ENCODE results near the gene RTP5.

RTP5 gene

GRCh38 chr2:241868661-241869081, 858 bp upstream of the RTP5 start:
- H3K27ac ChIP-seq (ENCODE audit: low read depth, low read length): no peak overlapping the region

DNA sequence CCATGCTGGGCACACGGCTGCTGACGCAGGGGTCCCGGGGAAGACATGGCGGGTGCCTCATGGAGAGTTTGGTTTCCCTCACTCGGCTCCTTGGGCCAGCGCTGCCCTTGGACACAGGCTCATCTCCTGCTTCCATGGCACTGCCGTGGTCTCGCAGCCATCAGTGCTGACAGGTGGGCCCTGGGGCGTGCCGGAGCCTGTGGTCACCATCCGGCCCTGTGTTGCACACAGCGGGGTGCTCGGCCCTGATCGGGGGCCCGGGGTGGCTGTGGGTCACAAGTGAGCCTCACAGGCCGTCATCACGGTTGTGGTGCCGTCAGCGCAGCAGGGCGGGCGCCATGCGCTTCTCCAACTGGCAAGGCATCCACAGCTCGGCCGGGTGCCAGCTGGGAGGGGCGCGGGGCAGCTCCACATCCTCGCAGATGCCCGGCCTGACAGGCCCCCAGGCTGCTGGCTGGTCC, 582 bp downstream of the RTP5 start:
- H3K9me2 ChIP-seq (replicated peaks; ENCODE audit: insufficient read depth, low read length): no peaks in the 10 kb centered on the region
- H3K9me3 ChIP-seq (ENCODE audit: insufficient read depth, low read length): peaks cover 2% of the 10 kb centered on the region; the same call in 1 of the 2 replicates
- no peak overlapping the region for H3K4me3 ChIP-seq (ENCODE audit: insufficient read depth, low read length, poor library complexity, severe bottlenecking)
- peaks cover 7% of the 10 kb centered on the region; the same call in 1 of the 2 replicates for H3F3A ChIP-seq (ENCODE audit: insufficient read depth)
- no peak overlapping the region for H3K9ac ChIP-seq (ENCODE audit: low read length)
- H3K4me2 ChIP-seq (ENCODE audit: low read depth, low read length, poor library complexity, severe bottlenecking): no peak overlapping the region
- H3K27ac ChIP-seq (ENCODE audit: low read depth, low read length): no peak overlapping the region
- TF ChIP-seq EZH2phosphoT487 (conservative IDR thresholded peaks at IDR 0.05; ENCODE audit: low read length): no peak
- no peaks in the 10 kb centered on the region for H3K79me2 ChIP-seq (ENCODE audit: insufficient read depth, low read length)
- no peaks in the 10 kb centered on the region for H4K20me1 ChIP-seq (ENCODE audit: low read depth, low read length)
- no peaks in the 10 kb centered on the region for H3K27me3 ChIP-seq (ENCODE audit: low read length)
- no peak overlapping the region for H2AFZ ChIP-seq (ENCODE audit: low read depth, low read length, severe bottlenecking)
- no peaks in the 10 kb centered on the region for H3K36me3 ChIP-seq (ENCODE audit: low read length)

More at GRCh38 chr2:241868661-241869081, 858 bp upstream of the RTP5 start:
- peaks cover 7% of the 10 kb centered on the region; the same call in 1 of the 2 replicates for H3F3A ChIP-seq (ENCODE audit: insufficient read depth)
- H2AFZ ChIP-seq (ENCODE audit: low read depth, low read length, severe bottlenecking): no peak overlapping the region
- no peaks in the 10 kb centered on the region for H3K9me2 ChIP-seq (replicated peaks; ENCODE audit: insufficient read depth, low read length)
- no peaks in the 10 kb centered on the region for H3K27me3 ChIP-seq (ENCODE audit: low read length)
- H3K4me3 ChIP-seq (ENCODE audit: insufficient read depth, low read length, poor library complexity, severe bottlenecking): no peak overlapping the region
- H3K79me2 ChIP-seq (ENCODE audit: insufficient read depth, low read length): no peaks in the 10 kb centered on the region
- no peak overlapping the region for H3K9ac ChIP-seq (ENCODE audit: low read length)
- TF ChIP-seq EZH2phosphoT487 (conservative IDR thresholded peaks at IDR 0.05; ENCODE audit: low read length): no peak
- TF ChIP-seq, protein P1, sequence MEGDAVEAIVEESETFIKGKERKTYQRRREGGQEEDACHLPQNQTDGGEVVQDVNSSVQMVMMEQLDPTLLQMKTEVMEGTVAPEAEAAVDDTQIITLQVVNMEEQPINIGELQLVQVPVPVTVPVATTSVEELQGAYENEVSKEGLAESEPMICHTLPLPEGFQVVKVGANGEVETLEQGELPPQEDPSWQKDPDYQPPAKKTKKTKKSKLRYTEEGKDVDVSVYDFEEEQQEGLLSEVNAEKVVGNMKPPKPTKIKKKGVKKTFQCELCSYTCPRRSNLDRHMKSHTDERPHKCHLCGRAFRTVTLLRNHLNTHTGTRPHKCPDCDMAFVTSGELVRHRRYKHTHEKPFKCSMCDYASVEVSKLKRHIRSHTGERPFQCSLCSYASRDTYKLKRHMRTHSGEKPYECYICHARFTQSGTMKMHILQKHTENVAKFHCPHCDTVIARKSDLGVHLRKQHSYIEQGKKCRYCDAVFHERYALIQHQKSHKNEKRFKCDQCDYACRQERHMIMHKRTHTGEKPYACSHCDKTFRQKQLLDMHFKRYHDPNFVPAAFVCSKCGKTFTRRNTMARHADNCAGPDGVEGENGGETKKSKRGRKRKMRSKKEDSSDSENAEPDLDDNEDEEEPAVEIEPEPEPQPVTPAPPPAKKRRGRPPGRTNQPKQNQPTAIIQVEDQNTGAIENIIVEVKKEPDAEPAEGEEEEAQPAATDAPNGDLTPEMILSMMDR (IDR thresholded peaks at IDR 0.05; ENCODE audit: insufficient read depth, low read length, poor library complexity, severe bottlenecking): no peak
- no peaks in the 10 kb centered on the region for H3K36me3 ChIP-seq (ENCODE audit: low read length)
- H4K20me1 ChIP-seq (ENCODE audit: low read depth, low read length): no peaks in the 10 kb centered on the region
- no peak overlapping the region for H3K4me2 ChIP-seq (ENCODE audit: low read depth, low read length, poor library complexity, severe bottlenecking)
- peaks cover 13% of the 10 kb centered on the region; the same call in 1 of the 2 replicates for H3K9me3 ChIP-seq (ENCODE audit: insufficient read depth, low read length)

DNA sequence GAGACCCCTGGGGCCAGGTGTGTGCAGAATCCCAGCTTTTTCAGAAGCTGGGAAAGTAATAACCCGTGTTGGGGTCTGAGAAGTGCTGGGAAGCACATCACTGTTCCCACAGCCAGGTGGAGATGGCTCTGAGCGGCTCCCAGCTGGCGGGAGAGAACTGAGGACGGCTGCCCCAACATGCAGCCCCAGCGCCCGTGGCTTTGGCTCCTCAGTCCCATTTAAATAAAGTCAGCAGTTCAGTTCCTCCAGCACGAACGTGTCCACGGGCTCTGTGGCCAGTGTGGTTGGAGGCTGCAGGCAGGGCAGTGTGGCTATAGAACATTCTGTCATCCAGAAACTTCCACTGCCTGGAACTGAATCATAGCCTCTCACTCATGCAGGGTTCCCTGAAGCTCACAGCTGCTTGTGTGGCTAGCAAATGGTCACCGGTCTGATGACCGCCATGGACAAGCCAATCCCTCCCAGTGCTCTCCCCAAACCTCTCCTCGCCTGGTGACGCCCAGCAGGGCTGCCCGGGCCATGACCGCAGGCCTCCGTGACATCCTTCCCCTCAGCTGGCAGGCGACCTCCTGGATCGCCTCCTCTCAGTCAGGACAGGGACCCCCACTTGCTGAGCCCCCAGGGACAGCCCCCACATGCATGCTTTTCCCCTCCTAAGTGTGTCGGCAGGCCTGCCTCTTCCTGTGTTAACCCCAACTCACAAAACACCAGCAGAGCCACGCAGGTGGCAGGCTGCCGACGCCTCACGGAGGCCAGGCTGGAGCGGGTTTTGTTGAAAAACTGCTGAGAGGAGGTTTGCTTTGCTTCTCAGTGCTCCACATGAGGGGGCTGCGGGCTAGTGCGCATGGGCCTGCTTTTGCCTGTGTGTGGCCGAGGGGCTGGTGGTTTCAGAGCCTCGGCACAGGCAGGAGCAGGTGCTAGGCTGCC, 1.3 kb downstream of the RTP5 start:
- Histone ChIP-seq H3K4me2 (ENCODE audit: low read depth, low read length, poor library complexity, severe bottlenecking) (no peak overlapping the region), H3K9ac (ENCODE audit: low read length) (no peak overlapping the region), H3K9me3 (ENCODE audit: insufficient read depth, low read length) (no peaks in the 10 kb centered on the region), H3F3A (ENCODE audit: insufficient read depth) (peaks cover 7% of the 10 kb centered on the region; the same call in 1 of the 2 replicates), H3K36me3 (ENCODE audit: low read length) (no peaks in the 10 kb centered on the region), H3K4me3 (ENCODE audit: insufficient read depth, low read length, poor library complexity, severe bottlenecking) (no peak overlapping the region), H4K20me1 (ENCODE audit: low read depth, low read length) (no peaks in the 10 kb centered on the region), H3K27ac (ENCODE audit: low read depth, low read length) (no peak overlapping the region), H2AFZ (ENCODE audit: low read depth, low read length, severe bottlenecking) (no peak overlapping the region), H3K9me2 (replicated peaks; ENCODE audit: insufficient read depth, low read length) (no peaks in the 10 kb centered on the region), H3K27me3 (ENCODE audit: low read length) (no peaks in the 10 kb centered on the region), H3K79me2 (ENCODE audit: insufficient read depth, low read length) (no peaks in the 10 kb centered on the region)
- TF ChIP-seq, protein P1 (IDR thresholded peaks at IDR 0.05; ENCODE audit: insufficient read depth, low read length, poor library complexity, severe bottlenecking): no peak
- no peak for TF ChIP-seq EZH2phosphoT487 (conservative IDR thresholded peaks at IDR 0.05; ENCODE audit: low read length)
